ENCODE results near the gene TFPT. TPM values are rescaled to one million over a fixed set of nuclear protein-coding genes. Genes with fewer than 3 reads are reported as not detected.

Gene TFPT
- total and polyA plus RNA-seq, 10 of the 15 experiments (the other 5 are each of a cell fraction or from before 2014, with no cell fraction given) = 1.7 to 40.2 (median 25.6) TPM

GRCh38 chr19:54141356-54141755 is 25.9 kb upstream of the TFPT start:
- TF ChIP-seq JUNB (IDR thresholded peaks at IDR 0.05) (no peak), CHD2 (IDR thresholded peaks at IDR 0.05; ENCODE audit: borderline replicate concordance, low read depth, low read length) (no peak), SIX5 (IDR thresholded peaks at IDR 0.05; ENCODE audit: low read depth, low read length, severe bottlenecking) (no peak), CBX5 (IDR thresholded peaks at IDR 0.05; ENCODE audit: low read depth) (no peak), SPI1 (IDR thresholded peaks at IDR 0.05; ENCODE audit: borderline replicate concordance, insufficient read depth, low read depth, low read length) (no peak)
- Histone ChIP-seq H3K27me3 (replicated peaks in 1 of 2; ENCODE audit: control insufficient read depth in 2 of 2, insufficient read depth in 2 of 2, low read length in 1 of 2) (no peaks in the 10 kb centered on the region), H3K36me3 (ENCODE audit: control insufficient read depth in 2 of 2, insufficient read depth in 2 of 2, low read length in 1 of 2) (peaks cover 28 to 30% of the 10 kb centered on the region in 2 experiments; a peak in 3 of 4 replicates), H4K20me1 (ENCODE audit: control insufficient read depth, insufficient read depth) (peaks cover 12% of the 10 kb centered on the region), H2AFZ (ENCODE audit: control insufficient read depth, low read depth, low read length) (no peak overlapping the region), H3K4me2 (ENCODE audit: control insufficient read depth, insufficient read depth) (no peak overlapping the region), H3K4me1 (ENCODE audit: control insufficient read depth, insufficient read depth, low read length) (peaks cover 13% of the 10 kb centered on the region), H3K9ac (ENCODE audit: control insufficient read depth, insufficient read depth, low read length) (no peak overlapping the region), H3K27ac (ENCODE audit: control insufficient read depth, insufficient read depth) (no peak overlapping the region), H3K4me3 (no peak overlapping the region), H3K9me3 (replicated peaks; ENCODE audit: control insufficient read depth, insufficient read depth, low read length) (no peaks in the 10 kb centered on the region), H3K79me2 (ENCODE audit: control insufficient read depth, insufficient read depth, low read length) (peaks cover 40% of the 10 kb centered on the region)
- POLR2A ChIA-PET = no interaction called here
- SMC1A ChIA-PET (ENCODE audit: uncharacterized antibody, unreplicated experiment) = no interaction called here
- CTCF ChIA-PET = no interaction called here
- RAD21 ChIA-PET (ENCODE audit: unreplicated experiment) = no interaction called here
- in situ Hi-C loops (cut with MboI) (loop anchor here (25.0 kb wide), 1 partner anchor 1521 kb away; the partner anchor contains the start of gene U2AF2), intact Hi-C loops (cut with micrococcal nuclease; ENCODE audit: unreplicated experiment) (no loop called here)
- 96% methylated on average over 3 of the region's 3 CpGs for WGBS (ENCODE audit: insufficient coverage, insufficient replicate concordance, low lambda C conversion rate, missing lambda C conversion rate)
- BruUV-seq (replicated peaks) = no TSS peak
- ATAC-seq (no peak), FAIRE-seq (no peak), DNase-seq (ENCODE audit: low read depth, low spot score) (no peak)

- Histone ChIP-seq H3K4me1 (ENCODE audit: control insufficient read depth, insufficient read depth, low read length) (peaks cover 19% of the 10 kb centered on the region), H3K36me3 (ENCODE audit: control insufficient read depth in 2 of 2, insufficient read depth in 2 of 2, low read length in 1 of 2) (peaks cover 10 to 18% of the 10 kb centered on the region in 2 experiments; a peak in 3 of 4 replicates), H3K9me3 (replicated peaks; ENCODE audit: control insufficient read depth, insufficient read depth, low read length) (peaks cover under 1% of the 10 kb centered on the region; the same call in 2 of the 3 replicates), H3K79me2 (ENCODE audit: control insufficient read depth, insufficient read depth, low read length) (peaks cover 40% of the 10 kb centered on the region), H2AFZ (ENCODE audit: control insufficient read depth, low read depth, low read length) (no peak overlapping the region), H3K4me2 (ENCODE audit: control insufficient read depth, insufficient read depth) (peak overlapping the region; percentile 93), H3K27ac (ENCODE audit: control insufficient read depth, insufficient read depth) (peak overlapping the region; percentile 24), H4K20me1 (ENCODE audit: control insufficient read depth, insufficient read depth) (peaks cover 12% of the 10 kb centered on the region), H3K4me3 (peak overlapping the region; percentile 91), H3K9ac (ENCODE audit: control insufficient read depth, insufficient read depth, low read length) (peak overlapping the region; percentile 95), H3K27me3 (replicated peaks in 1 of 2; ENCODE audit: control insufficient read depth in 2 of 2, insufficient read depth in 2 of 2, low read length in 1 of 2) (no peaks in the 10 kb centered on the region)
- TF ChIP-seq CBX5 (IDR thresholded peaks at IDR 0.05; ENCODE audit: low read depth) = no peak
- TF ChIP-seq POLR2A (IDR thresholded peaks at IDR 0.05; ENCODE audit: low read depth, low read length) = 0 out of 2 replicates have a peak, but pooled peaks have one; percentile 2
- WGBS (ENCODE audit: insufficient coverage, insufficient replicate concordance, low lambda C conversion rate, missing lambda C conversion rate) = 9% methylated on average over 24 of the region's 31 CpGs
- POLR2A ChIA-PET = interaction anchor here (2.7 to 3.5 kb wide), 2 partner anchors 20 to 51 kb away, joined by 30 to 36 read pairs; partner anchors contain the start of genes LENG1, MBOAT7 and TSEN34
- no TSS peak for BruUV-seq (replicated peaks)
- FAIRE-seq (no peak), DNase-seq (ENCODE audit: low read depth, low spot score) (no peak), ATAC-seq (no peak)
- SMC1A ChIA-PET (ENCODE audit: uncharacterized antibody, unreplicated experiment) = no interaction called here
- in situ Hi-C loops (cut with MboI) = loop anchor here (25.0 kb wide), 1 partner anchor 1524 kb away; the partner anchor contains the start of gene U2AF2
- CTCF ChIA-PET = interaction anchor here (0.9 to 2.3 kb wide), 2 partner anchors 20 to 127 kb away, joined by 3 to 15 read pairs; partner anchors contain the start of gene LENG1
- intact Hi-C loops (cut with micrococcal nuclease; ENCODE audit: unreplicated experiment) = no loop called here
- RAD21 ChIA-PET (ENCODE audit: unreplicated experiment) = interaction anchor here (1.1 kb wide), 1 partner anchor 127 kb away, joined by 3 read pairs; no protein-coding TSS in a partner anchor
These were observed 23.2 kb upstream of the TFPT start for GRCh38 chr19:54138489-54139256.

Data from GM12878 (cell line).